Smooth muscle cell (in vitro differentiated cells): ENCODE measurements around the gene CLDN10. TPM values are rescaled to one million over a fixed set of nuclear protein-coding genes. Genes with fewer than 3 reads are reported as not detected.

ENCODE experiments used
- DNase-seq: peaks from one replicate; lab custom pipeline; 2025; ENCODE audit not compliant: unreplicated experiment; lab: John Stamatoyannopoulos, UW
- H2AFZ ChIP-seq: fragments of 200-600 bp; sonication (generic); 2 replicates; pipeline ENCODE4 v1.6.0; 2016; ENCODE audit warnings: antibody characterized with exemption, low read depth, mild to moderate bottlenecking
- H3F3A ChIP-seq: fragments of 200-600 bp; sonication (generic); 2 replicates; pipeline ENCODE4 v1.6.0; 2017; ENCODE audit warnings: antibody characterized with exemption, low read depth
- H3K27ac ChIP-seq: fragments of 200-600 bp; sonication (generic); 2 replicates; pipeline ENCODE4 v1.5.1; 2016; ENCODE audit warnings: low read depth, mild to moderate bottlenecking
- H3K27me3 ChIP-seq: fragments of 200-600 bp; sonication (generic); 2 replicates; pipeline ENCODE4 v1.6.1; 2016; ENCODE audit warnings: low read depth, mild to moderate bottlenecking
- H3K36me3 ChIP-seq: fragments of 200-600 bp; sonication (generic); 2 replicates; pipeline ENCODE4 v1.5.1; 2016; ENCODE audit warnings: low read depth
- H3K4me1 ChIP-seq: fragments of 200-600 bp; sonication (generic); 2 replicates; pipeline ENCODE4 v1.5.1; 2016; ENCODE audit warnings: low read depth
- H3K4me2 ChIP-seq: fragments of 200-600 bp; sonication (generic); 2 replicates; pipeline ENCODE4 v1.6.0; 2016; ENCODE audit warnings: mild to moderate bottlenecking
- H3K4me3 ChIP-seq: fragments of 200-600 bp; sonication (generic); 2 replicates; pipeline ENCODE4 v1.5.1; 2016; ENCODE audit warnings: mild to moderate bottlenecking
- H3K79me2 ChIP-seq: fragments of 200-600 bp; sonication (generic); 2 replicates; pipeline ENCODE4 v1.6.0; 2016; ENCODE audit warnings: low read depth, mild to moderate bottlenecking
- H3K9ac ChIP-seq: fragments of 200-600 bp; sonication (generic); 2 replicates; pipeline ENCODE4 v1.6.0; 2016; ENCODE audit warnings: low read depth
- H3K9me3 ChIP-seq: fragments of 200-600 bp; sonication (generic); replicated peaks from 2 replicates; pipeline ENCODE4 v1.5.1; 2016; ENCODE audit warnings: low read depth
- H4K20me1 ChIP-seq: fragments of 200-600 bp; sonication (generic); 2 replicates; pipeline ENCODE4 v1.6.0; 2016; ENCODE audit warnings: low read depth
- WGBS: methylation state at CpG from one replicate; pipeline ENCODE4 v1.1.7; 2016; ENCODE audit warnings: low lambda C conversion rate; 5-methylcytosine and 5-hydroxymethylcytosine counted together
- polyA plus RNA-seq: library from polyadenylated mRNA; unstranded; fragments of >200 nt; fragmentation: Nextera tagmentation; extraction: Ambion mirVana; gene quantifications from 2 replicates; pipeline ENCODE4 v1.2.1, GENCODE V29; 2016
- total RNA-seq: library from RNA; depleted of rRNA; stranded (reverse); fragments of >200 nt; gene quantifications from 2 replicates; pipeline ENCODE4 v1.2.3, GENCODE V29; 2014
- TF ChIP-seq, protein P1 (sequence below): fragments of 200-600 bp; sonication (generic); IDR thresholded peaks from 2 replicates; pipeline ENCODE4 v1.5.1; 2017; ENCODE audit warnings: borderline replicate concordance, mild to moderate bottlenecking, antibody characterized with exemption; ENCODE audit not compliant: insufficient read depth, poor library complexity, severe bottlenecking

Gene CLDN10
- total and polyA plus RNA-seq, 2 experiments from 2014 or later = 1.5 TPM; not detected in 1

DNA sequence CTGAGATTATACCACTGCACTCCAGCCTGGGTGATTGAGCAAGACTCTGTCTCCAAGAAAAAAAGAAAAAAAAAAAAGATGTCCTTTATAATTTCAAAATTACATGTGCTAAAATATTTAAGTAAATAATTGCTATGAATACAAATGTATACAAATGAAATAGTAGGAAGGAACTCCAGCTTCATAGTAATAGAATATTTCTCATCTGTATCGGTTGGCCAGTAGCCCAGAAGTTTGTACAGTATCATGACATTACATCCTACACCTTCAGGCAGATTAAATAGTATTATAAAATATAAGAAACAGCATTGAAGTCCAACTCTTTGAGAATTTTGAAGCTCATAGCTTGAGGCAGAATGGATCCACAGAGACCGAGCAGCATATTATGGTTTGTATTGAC lies 36.5 kb upstream of the CLDN10 start:
- DNase-seq = no peak
- Histone ChIP-seq H3K27ac (no peak overlapping the region), H3K79me2 (no peaks in the 10 kb centered on the region), H3K4me3 (no peak overlapping the region), H3K9me3 (no peaks in the 10 kb centered on the region), H3K36me3 (no peaks in the 10 kb centered on the region), H3K4me1 (no peaks in the 10 kb centered on the region), H3K9ac (no peak overlapping the region), H3F3A (no peaks in the 10 kb centered on the region), H3K4me2 (no peak overlapping the region), H3K27me3 (peaks cover 3% of the 10 kb centered on the region), H4K20me1 (no peaks in the 10 kb centered on the region), H2AFZ (no peak overlapping the region)
- 48% methylated on average over 2 of the region's 2 CpGs for WGBS
- TF ChIP-seq, protein P1, sequence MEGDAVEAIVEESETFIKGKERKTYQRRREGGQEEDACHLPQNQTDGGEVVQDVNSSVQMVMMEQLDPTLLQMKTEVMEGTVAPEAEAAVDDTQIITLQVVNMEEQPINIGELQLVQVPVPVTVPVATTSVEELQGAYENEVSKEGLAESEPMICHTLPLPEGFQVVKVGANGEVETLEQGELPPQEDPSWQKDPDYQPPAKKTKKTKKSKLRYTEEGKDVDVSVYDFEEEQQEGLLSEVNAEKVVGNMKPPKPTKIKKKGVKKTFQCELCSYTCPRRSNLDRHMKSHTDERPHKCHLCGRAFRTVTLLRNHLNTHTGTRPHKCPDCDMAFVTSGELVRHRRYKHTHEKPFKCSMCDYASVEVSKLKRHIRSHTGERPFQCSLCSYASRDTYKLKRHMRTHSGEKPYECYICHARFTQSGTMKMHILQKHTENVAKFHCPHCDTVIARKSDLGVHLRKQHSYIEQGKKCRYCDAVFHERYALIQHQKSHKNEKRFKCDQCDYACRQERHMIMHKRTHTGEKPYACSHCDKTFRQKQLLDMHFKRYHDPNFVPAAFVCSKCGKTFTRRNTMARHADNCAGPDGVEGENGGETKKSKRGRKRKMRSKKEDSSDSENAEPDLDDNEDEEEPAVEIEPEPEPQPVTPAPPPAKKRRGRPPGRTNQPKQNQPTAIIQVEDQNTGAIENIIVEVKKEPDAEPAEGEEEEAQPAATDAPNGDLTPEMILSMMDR = no peak

DNA sequence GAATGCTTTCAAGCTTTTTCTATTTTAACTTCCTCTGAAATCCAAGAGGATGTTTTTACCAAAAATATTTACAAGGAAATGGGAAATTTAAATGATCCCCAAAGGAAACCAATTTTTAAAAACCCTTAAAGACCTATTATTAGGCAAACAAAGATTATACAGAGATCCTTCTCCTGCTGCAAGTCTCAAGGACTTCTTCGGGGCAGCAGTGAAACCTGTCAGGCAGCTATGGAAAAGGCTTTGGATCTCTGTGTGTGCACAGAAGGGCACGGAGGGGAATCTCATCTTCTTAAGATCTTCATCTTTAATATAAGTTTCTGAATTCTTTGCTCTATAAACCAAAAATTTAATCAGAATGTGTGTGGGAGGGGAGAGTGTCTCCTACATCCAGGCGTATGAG lies 36.0 kb upstream of the CLDN10 start:
- WGBS = 17% methylated on average over 3 of the region's 3 CpGs
- TF ChIP-seq, protein P1 = no peak
- H3K79me2 ChIP-seq = no peaks in the 10 kb centered on the region
- no peaks in the 10 kb centered on the region for H3K36me3 ChIP-seq
- no peaks in the 10 kb centered on the region for H3K9me3 ChIP-seq
- no peak overlapping the region for H3K4me3 ChIP-seq
- H2AFZ ChIP-seq = no peak overlapping the region
- H3K27me3 ChIP-seq = peaks cover 3% of the 10 kb centered on the region
- no peaks in the 10 kb centered on the region for H3K4me1 ChIP-seq
- no peaks in the 10 kb centered on the region for H4K20me1 ChIP-seq
- H3K27ac ChIP-seq = no peak overlapping the region
- no peak for DNase-seq
- no peak overlapping the region for H3K4me2 ChIP-seq
- no peaks in the 10 kb centered on the region for H3F3A ChIP-seq
- H3K9ac ChIP-seq = no peak overlapping the region

DNA sequence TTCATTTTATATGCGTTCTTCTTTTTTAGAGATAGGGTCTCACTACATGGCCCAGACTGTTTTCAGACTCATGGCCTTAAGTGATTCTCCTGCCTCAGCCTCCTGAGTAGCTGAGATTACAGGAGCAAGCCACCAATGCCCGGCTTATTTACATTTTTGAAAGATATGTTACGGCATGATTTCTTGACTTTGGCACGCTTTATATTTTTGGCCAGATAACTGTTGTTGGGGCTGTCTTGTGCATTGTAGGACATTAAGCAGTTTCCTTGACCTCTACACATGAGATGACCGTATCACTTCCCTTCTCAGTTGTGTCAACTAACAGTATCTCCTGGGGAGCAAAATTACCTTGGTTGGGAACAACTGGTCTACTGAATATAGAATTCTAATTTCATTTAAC lies 28.9 kb upstream of the CLDN10 start:
- Histone ChIP-seq H3K4me3 (no peak overlapping the region), H3K79me2 (no peaks in the 10 kb centered on the region), H3F3A (no peaks in the 10 kb centered on the region), H3K4me2 (no peak overlapping the region), H3K9me3 (no peaks in the 10 kb centered on the region), H4K20me1 (no peaks in the 10 kb centered on the region), H2AFZ (no peak overlapping the region), H3K36me3 (no peaks in the 10 kb centered on the region), H3K27ac (no peak overlapping the region), H3K9ac (no peak overlapping the region), H3K27me3 (peaks cover 8% of the 10 kb centered on the region), H3K4me1 (no peaks in the 10 kb centered on the region)
- WGBS = 97% methylated on average over 5 of the region's 5 CpGs
- TF ChIP-seq, protein P1 = no peak
- no peak for DNase-seq

DNA sequence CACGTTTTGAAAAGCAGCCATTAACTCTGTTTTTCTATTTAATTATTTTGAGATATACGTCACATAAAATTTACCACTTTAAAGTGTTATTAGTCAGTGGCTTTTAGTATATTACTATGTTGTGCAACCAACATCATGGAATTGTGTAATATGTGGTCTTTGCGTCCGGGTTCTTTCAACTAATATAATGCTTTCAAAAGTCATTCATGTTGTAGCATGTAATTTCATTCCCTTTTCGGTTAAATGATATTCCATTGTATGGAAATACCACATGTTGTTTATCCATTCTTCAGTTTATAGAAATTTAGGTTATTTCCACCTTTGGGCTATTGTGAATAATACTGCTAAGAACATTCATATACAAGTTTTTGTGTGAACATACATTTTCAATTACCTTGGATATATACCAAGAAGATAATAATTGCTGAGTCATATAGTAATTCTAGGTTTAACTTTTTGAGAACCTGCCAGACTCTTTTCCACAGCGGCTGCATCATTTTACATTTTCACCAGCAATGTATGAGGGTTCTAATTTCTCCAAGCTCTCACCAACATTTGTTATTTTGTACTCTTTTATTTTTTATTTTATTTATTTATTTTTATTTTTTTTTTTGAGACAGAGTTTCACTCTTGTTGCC lies 28.1 kb upstream of the CLDN10 start:
- H2AFZ ChIP-seq = no peak overlapping the region
- TF ChIP-seq, protein P1 = no peak
- H3K27me3 ChIP-seq = peaks cover 8% of the 10 kb centered on the region
- H3K9ac ChIP-seq = no peak overlapping the region
- H3K27ac ChIP-seq = no peak overlapping the region
- 58% methylated on average over 6 of the region's 6 CpGs for WGBS
- no peak overlapping the region for H3K4me2 ChIP-seq
- no peaks in the 10 kb centered on the region for H3K4me1 ChIP-seq
- H3K79me2 ChIP-seq = no peaks in the 10 kb centered on the region
- no peaks in the 10 kb centered on the region for H3K36me3 ChIP-seq
- H3K4me3 ChIP-seq = no peak overlapping the region
- H3K9me3 ChIP-seq = no peaks in the 10 kb centered on the region
- H4K20me1 ChIP-seq = no peaks in the 10 kb centered on the region
- DNase-seq = no peak
- H3F3A ChIP-seq = no peaks in the 10 kb centered on the region
